GM04504 (cell line): ENCODE data around the gene LRMDA.
"Not testable (repeated sequence)": the region's sequence is repeated elsewhere in the genome, so short reads cannot be mapped to it uniquely, and the experiment has no call there.

Source experiments
- DNase-seq: peaks from one replicate; pipeline ENCODE4 v3.0.0-alpha.2; 2012; ENCODE audit warnings: low read depth

Gene LRMDA

GRCh38 chr10:75508239-75508813, 76.9 kb downstream of the LRMDA start:
- DNase-seq = peak; percentile 70

GRCh38 chr10:75508814-75509306, 77.4 kb downstream of the LRMDA start:
- no peak for DNase-seq

GRCh38 chr10:75509706-75510105, 78.3 kb downstream of the LRMDA start:
- no peak for DNase-seq

GRCh38 chr10:75511011-75511410, 79.6 kb downstream of the LRMDA start:
- no peak for DNase-seq

- no peak for DNase-seq
These were observed 80.9 kb downstream of the LRMDA start for GRCh38 chr10:75512203-75512933.

- DNase-seq = no peak
These were observed 82.0 kb downstream of the LRMDA start for GRCh38 chr10:75513292-75513885.

- no peak for DNase-seq
These were observed 83.4 kb downstream of the LRMDA start for GRCh38 chr10:75514830-75515229.

- DNase-seq = not testable (repeated sequence)
These were observed 84.7 kb downstream of the LRMDA start for GRCh38 chr10:75516154-75516553.

GRCh38 chr10:75519213-75519612, 87.8 kb downstream of the LRMDA start:
- not testable (repeated sequence) for DNase-seq

GRCh38 chr10:75521194-75521829, 89.9 kb downstream of the LRMDA start:
- DNase-seq = not testable (repeated sequence)

- no peak for DNase-seq
These were observed 93.6 kb downstream of the LRMDA start for GRCh38 chr10:75525067-75525466.

GRCh38 chr10:75525646-75526045, 94.2 kb downstream of the LRMDA start:
- DNase-seq = no peak

- DNase-seq = no peak
These were observed 96.1 kb downstream of the LRMDA start for GRCh38 chr10:75527542-75527941.

- DNase-seq = no peak
These were observed 97.0 kb downstream of the LRMDA start for GRCh38 chr10:75528392-75528791.

- DNase-seq = no peak
These were observed 98.9 kb downstream of the LRMDA start for GRCh38 chr10:75530299-75530698.

GRCh38 chr10:75531571-75532031, 100.2 kb downstream of the LRMDA start:
- DNase-seq = no peak

GRCh38 chr10:75532253-75532924, 101.0 kb downstream of the LRMDA start:
- DNase-seq = no peak

GRCh38 chr10:75538144-75538543, 106.7 kb downstream of the LRMDA start:
- DNase-seq = no peak

- DNase-seq = no peak
These were observed 107.3 kb downstream of the LRMDA start for GRCh38 chr10:75538765-75539164.

GRCh38 chr10:75540357-75540966, 109.0 kb downstream of the LRMDA start:
- no peak for DNase-seq

GRCh38 chr10:75540981-75541380, 109.6 kb downstream of the LRMDA start:
- no peak for DNase-seq

- DNase-seq = no peak
These were observed 110.0 kb downstream of the LRMDA start for GRCh38 chr10:75541411-75541810.
